Measurements from ENCODE around the gene ARID1B. TPM values are rescaled to one million over a fixed set of nuclear protein-coding genes. Genes with fewer than 3 reads are reported as not detected.

Gene ARID1B
- total RNA-seq, 2 donors from 2014 or later, result 79.3 to 84.6 TPM

DNA sequence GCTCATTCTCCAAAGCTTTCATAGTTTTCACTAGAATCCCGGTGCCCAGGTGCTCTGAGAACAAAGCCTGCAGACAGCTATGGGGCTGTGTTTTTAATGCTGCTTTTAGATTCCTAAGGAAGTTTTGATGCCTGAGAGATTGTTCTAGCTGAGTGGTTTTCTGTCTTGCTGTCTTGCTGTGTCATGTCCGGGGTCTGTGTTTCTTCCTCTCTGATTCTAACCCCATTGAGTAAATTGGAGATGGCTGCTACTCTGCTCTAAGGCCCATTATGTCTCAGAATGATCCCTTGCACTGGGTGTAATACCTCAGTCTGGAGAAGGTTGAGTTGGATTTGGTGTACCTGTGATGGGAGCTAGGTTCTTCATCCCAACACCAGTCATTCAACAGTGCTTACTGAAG lies 63.4 kb downstream of the ARID1B start:
- intact Hi-C loops (cut with DNase I), result no loop called here
- DNase-seq (ENCODE audit: low spot score), result no peak

DNA sequence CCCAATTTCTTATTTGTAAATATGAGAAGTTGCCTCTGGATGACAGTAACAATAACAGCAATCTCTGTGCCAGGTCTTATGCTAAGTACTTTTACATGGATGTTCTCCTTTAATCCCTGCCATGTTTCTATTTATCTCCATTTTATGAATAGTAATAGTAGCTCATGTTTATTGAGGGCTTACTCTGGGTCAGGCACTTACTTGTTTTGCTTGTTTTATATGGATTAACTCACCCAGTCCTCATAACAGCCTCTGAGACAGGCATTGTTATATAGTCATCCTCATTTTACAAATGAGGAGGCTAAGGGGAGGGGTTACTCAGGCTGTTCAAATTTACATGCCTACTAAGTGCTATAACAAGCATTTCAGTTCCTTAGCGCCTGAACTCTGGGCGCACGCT lies 64.3 kb downstream of the ARID1B start:
- no peak for DNase-seq (ENCODE audit: low spot score)
- intact Hi-C loops (cut with DNase I), result no loop called here

DNA sequence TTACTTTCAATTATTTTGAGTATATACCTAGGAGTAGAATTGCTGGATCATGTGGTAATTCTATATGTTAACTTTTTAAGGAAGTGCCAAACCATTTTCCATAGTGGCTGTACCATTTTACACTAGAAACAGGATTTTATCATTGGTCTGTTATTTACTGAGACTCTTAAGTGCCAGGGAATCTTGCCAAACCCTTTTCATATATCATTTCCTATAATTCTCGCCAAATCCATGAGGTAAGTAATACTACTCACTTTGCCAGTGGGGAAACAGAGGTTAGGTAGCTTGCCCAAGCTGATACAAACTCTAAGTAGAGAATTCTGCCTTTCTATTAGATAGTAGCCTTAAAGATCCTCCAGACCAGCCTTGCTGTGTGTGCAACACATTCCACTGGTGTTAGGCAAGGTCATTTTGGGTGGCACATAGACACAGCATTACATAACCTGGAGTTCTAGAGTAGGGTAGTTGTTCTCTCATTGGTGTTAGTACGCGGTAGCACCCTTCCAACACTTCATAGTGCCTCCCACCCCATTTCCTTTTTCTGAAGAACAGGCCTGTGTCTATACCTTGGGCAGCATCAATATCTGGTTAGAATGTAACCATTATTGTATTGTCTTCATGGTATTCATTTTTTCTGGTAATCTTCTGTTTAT lies 65.5 kb downstream of the ARID1B start:
- intact Hi-C loops (cut with DNase I), result no loop called here
- no peak for DNase-seq (ENCODE audit: low spot score)

DNA sequence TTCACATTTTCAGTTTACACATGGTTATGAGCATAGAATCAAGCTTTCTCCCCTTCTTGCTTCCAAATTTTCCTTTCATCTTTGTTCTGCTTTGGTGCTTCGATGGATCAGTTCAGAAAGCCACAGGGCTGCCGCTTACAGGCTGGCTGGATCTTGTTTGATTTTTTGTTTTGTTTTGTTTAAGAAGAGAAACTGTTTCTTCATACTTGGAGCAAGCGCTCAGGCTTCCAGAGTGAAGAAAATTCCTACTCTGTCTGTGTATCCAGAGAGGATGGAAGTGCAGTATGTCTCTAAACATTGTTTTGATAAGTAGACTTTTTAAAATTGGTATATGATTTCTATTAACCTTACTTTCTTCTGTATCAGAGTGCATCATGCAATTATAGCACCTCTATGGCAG lies 66.9 kb downstream of the ARID1B start:
- intact Hi-C loops (cut with DNase I), result no loop called here
- DNase-seq (ENCODE audit: low spot score), result no peak

DNA sequence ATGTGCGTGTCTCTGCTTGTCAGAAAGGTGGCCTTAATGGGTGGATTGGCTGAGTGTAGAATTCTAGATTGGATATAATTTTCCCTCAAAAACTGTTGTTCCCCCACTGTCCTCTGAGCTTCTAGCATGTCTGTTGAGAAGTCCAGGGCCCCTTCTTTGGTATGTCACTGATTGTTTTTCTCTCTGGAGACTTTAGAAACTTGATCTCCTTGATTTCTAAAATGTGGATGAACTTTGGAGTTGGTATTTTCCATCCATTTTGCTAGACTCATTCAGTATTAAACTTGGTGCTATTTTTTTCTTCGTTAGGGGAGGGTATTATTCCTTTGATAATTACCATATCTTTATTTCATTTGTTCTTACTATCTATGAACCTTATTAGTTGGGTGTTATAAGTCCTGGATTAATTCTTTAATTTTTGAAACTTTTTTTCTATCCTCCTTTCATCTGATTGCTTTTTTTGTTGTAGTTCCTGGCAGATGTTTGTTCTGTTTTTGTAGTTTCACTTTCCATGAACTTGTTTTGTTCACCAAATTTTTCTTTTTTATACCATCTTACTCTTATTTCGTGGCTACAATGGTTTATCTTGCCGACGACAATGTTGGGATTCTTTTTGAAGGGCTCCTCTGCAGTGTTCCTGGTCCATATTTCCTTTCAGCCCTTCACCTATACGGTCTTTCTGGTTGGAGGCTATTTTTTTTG lies 68.4 kb downstream of the ARID1B start:
- DNase-seq (ENCODE audit: low spot score), result no peak
- intact Hi-C loops (cut with DNase I), result no loop called here

DNA sequence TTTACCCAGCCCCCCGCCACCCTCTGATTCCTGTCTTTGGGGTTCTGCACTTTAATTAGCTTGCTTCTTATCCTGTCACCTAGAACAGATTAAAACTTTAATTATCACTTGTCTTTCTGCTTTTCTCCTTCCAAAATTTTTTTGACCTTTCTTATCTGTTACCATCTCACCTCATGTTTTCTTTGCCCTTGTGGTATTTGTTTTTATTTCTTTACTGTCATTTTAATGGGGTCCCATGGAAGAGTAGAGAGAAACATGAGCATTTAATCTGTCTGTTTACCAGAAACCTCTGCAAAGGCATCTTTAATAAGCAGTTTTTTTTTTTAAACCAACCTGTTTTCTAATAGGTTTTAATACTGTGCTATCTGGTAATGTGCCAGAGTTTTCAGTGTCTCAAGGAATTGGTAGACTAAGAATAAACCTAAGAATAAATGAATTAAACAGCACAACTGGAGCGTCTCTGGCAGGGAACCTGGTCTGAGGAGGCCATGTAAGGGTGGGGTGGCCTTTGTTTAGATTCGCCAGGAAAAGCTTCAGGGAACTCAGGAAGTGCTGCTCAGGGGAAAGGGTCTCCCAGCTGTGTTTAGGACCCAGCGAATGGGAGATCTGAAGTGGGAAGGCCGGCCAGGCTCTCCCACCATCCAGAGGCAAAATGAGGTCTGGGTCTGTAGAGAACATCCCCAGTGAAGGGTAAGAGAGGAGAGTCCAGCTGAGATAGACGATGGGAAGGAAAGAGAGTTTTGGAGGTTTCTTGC lies 69.8 kb downstream of the ARID1B start:
- DNase-seq (ENCODE audit: low spot score), result no peak
- intact Hi-C loops (cut with DNase I), result no loop called here

DNA sequence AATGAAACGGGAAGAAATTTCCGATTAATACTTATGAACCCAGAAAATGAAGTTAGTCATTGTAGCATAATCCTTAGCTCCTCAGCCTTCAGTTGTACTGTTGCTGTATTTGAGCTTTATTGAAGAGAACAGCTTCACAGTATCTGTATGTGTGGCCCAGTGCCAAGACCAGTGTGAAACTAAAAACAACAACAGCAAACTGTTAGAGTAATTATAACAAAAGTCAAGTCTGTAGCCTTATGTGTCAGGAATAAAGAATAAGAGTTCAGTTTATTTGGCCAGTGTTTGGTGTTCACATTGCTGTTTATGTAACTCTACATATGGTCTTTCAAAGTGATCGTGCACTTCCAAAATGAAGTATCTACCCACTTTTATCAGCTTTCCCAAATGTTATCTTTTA lies 70.9 kb downstream of the ARID1B start:
- no peak for DNase-seq (ENCODE audit: low spot score)
- intact Hi-C loops (cut with DNase I), result no loop called here

DNA sequence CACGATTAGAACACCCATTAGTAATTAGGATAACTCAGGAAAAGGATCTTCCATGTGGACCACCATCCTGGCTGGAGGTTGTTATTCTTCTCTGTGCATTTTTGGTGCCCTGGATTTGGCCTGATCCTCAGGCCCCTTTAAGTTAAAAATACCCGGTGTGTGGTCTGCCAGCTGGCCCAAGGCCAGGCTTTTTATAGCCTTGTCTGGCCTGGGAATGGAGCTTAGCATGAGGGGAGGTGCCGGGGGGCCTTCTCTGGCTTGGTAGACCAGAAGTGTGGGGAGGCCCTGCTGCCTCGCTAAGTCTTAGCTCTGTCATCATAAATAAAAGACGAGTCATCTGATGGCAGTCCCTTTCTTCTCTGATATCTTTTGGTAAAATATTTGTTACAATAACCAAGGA lies 71.4 kb downstream of the ARID1B start:
- intact Hi-C loops (cut with DNase I), result no loop called here
- DNase-seq (ENCODE audit: low spot score), result no peak

DNA sequence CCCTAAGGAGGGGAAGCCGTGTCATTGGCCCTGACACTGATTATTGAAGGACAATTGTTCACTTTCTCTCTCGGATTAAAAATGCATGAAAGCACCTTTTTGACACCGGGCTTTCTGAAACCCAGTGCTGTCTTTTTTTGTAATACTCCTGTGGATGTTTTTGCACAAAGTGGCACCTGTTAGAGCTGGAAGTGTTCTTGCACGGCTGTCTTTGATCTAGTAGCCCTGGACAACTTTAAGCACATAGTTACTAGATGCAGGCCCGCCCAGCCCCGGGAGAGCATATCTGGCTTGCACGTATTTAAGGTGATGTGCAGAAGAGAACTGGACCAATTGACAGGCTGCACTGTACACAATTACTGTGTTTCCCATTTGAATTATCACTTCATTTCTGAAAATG lies 72.6 kb downstream of the ARID1B start:
- no peak for DNase-seq (ENCODE audit: low spot score)
- intact Hi-C loops (cut with DNase I), result no loop called here

DNA sequence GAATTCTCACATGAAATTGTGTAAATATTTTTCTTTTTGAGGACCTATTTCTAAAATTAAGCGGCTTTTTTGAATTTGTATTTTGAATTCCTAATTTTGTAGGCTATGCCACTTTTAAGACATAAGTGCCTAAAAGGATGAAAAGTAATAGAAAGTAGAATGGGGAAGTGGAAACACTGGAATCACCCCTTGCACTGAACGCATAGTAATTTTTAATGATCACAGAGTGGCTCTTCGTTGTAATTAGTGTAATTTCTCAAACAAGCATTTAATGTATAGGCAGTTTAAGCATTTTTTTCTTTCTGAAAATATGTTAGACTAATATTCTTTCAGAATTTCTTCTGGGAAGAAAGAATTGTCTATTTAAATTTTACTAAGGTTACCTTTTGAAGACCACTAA lies 73.2 kb downstream of the ARID1B start:
- DNase-seq (ENCODE audit: low spot score), result no peak
- intact Hi-C loops (cut with DNase I), result no loop called here

DNA sequence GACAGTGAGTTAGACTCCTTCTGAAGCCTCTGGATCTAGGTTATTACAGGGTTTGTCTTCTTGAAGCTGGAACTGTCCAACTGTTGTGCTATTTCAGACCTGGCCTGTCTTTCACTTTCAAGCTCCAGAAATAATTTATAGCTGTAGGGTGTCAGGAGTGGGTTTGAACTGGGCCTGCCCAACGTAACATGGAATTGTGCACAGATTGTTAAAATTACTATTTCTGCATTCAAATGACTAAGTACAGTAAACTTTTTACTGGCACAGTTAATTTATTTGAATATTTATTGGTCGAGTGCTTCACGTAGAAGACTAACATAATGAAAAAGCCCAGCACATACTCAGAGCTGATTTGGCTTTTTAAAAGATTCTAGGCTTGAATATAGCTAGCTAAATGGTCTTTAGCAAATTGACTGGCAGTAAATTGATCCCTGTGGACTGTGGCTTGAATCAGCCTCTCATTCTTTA lies 74.3 kb downstream of the ARID1B start:
- intact Hi-C loops (cut with DNase I), result no loop called here
- DNase-seq (ENCODE audit: low spot score), result no peak

DNA sequence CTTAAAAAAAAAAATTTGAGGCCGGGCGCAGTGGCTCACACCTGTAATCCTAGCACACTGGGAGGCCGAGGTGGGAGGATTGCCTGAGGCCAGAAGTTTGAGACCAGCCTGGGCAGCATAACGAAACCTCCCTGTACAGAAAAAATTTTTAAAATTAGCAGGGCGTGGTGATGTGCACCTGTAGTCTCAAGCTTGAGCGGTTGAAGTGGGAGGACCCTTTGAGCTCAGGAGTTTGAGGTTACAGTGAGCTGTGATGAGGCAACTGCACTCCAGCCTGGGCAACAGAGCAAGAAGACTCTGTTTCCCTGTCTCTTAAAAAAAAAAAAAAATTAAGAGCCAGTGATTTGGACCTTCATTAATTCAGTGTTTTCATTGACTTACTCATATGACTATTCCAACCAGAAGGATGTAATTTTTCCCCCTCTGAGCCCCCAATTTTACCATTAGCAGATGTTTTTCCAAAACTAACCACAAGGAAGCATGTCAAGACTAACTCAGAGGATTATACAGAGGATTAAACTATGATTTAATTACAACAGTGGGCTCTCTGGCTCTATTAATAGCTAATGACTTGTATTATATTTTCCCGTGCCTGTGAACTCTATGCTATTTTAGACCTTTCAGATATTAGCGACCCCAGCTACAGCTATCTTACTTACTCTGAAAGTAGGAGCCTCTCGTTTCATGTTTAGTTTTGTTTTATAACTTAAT lies 75.1 kb downstream of the ARID1B start:
- DNase-seq (ENCODE audit: low spot score), result no peak
- intact Hi-C loops (cut with DNase I), result no loop called here

DNA sequence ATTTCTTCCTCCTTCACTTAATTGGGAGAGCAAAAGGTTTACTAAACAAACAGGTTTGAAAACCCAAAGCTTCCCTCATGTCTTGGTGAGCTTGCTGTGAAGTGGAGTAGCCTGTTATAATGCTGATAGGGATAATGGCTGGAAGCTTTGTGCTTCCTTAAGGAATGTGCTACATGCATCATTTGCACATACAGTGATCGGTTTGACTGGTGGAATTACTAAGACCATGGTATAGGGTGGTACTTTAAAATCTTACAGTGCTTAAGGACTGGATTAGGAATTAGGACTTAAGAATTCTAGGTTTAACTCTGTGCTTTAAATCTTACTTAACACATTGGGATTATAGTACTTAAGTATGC lies 75.7 kb downstream of the ARID1B start:
- intact Hi-C loops (cut with DNase I), result no loop called here
- no peak for DNase-seq (ENCODE audit: low spot score)

DNA sequence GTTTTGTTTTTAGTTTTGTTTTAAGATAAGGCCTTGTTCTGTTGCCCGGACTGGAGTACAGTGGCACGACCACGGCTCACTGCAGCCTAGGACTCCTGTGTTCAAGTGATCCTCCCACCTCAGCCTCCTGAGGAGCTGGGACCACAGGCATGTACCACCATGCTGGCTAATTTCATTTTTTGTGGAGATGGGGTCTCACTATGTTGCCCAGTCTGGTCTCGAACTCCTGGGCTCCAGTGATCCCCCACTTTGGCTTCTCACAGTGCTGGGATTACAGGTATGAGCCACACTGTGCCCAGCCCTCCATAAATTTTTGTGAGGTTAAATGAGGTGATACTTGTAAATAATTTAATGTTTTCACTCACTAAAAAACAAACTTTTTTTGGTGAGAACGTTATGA lies 76.6 kb downstream of the ARID1B start:
- intact Hi-C loops (cut with DNase I), result no loop called here
- no peak for DNase-seq (ENCODE audit: low spot score)

DNA sequence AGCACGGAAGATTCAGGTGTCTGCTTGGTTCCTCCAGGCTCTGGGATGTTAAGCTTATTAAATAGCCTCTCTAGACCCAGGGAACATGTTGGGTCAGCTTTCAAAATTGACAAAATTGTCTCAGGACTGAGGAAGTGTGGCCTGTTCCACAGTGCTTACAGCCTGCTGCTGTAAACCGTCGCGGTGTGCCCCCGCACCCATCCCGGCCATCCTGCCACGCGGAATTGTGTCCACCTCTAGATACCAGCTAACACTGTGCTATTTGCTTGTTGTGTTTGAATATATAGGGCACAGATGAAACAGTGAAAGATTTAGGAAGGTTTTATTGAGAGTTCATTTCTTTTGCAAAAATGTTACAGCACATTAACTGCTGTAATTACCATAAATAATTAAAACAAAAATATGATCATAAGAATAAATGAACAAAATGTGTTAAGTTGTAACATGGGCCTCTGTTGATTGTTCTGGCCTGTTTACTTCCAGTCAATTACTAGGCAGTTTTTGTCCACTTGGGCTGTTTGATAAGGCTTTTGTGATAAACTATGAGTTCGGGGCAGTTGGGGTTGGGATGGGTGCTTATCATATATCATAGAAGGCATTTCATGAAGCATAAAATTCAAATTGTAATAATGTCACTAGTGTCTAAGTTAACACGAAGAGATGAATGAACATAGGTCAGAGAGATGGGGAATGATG lies 77.4 kb downstream of the ARID1B start:
- intact Hi-C loops (cut with DNase I), result no loop called here
- DNase-seq (ENCODE audit: low spot score), result no peak

DNA sequence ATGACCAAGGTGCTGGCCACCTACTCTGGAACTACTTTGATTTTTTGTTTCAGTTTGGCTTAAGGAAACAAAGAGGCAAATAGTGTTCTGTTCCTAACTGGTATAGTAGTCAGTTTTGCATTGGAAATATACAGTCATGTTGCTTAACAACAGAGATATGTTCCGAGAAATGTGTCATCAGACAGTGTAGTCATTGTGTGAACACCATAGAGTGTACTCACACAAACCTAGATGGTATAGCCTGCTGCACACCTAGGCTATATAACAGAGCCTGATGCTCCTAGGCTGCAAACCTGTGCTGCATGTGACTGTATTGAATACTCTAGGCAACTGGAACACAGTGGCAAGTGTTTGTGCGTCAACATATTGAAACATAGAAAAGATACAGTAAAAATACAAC lies 80.4 kb downstream of the ARID1B start:
- no peak for DNase-seq (ENCODE audit: low spot score)
- intact Hi-C loops (cut with DNase I), result no loop called here

DNA sequence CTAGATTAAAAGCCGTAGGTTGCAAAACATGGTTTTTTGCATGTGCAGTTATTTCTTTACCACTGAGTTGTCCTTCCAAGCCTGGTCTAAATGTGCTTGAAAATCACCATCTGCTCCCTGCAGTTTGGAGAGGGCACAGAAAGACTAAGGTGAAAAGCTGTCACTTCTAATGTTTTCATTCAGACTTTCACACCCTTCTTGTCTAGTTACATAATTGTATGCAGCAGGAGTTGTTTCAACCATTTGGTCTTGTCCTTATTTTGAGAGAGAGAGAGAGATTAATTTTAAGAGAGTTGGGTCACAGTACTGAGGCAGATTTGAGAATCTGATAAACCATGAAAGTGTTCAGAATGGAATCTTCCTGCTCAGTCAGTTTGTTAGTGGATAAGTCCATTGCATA lies 82.5 kb downstream of the ARID1B start:
- intact Hi-C loops (cut with DNase I), result no loop called here

DNA sequence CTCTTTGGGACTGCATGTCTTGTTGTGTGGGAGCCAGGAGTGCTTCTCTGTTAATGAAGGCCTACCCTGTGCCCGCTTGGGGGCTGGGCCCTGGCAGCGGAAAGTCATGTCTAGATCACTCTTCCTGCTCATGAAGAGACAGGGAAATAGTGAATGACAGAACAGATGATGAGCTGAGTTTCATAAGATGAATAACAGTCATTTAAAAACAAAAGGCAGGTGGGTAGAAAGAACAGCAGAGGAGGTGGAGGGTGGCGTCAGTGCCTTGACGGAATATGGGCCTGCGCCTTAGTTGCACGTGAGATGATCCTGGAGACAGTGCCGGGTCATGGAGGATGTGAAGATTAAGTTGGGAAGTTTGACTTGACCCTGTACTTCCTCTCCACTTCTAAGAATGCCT lies 85.5 kb downstream of the ARID1B start:
- intact Hi-C loops (cut with DNase I), result no loop called here
- DNase-seq (ENCODE audit: low spot score), result no peak

More for the DNA sequence above, 82.5 kb downstream of the ARID1B start:
- DNase-seq (ENCODE audit: low spot score), result no peak

DNA sequence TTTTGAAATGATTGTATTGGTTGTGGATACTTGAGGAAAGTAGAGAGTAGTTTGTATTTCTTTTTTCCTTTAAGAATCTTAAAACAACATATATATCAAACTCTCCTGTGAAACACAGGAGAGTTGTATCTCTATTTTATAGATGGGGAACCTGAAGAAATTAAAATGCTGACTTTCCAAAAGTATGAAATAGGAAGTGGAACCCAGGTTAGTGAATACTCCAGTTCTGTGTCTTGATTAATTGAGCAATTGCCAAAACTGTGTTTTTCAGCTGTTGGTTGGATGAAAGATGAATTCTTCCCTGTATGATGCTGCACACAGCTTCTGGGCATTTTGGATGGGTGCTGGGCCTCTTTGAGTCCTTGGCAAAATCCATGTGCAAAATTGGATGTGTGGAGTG lies 86.3 kb downstream of the ARID1B start:
- intact Hi-C loops (cut with DNase I), result no loop called here
- DNase-seq (ENCODE audit: low spot score), result no peak

DNA sequence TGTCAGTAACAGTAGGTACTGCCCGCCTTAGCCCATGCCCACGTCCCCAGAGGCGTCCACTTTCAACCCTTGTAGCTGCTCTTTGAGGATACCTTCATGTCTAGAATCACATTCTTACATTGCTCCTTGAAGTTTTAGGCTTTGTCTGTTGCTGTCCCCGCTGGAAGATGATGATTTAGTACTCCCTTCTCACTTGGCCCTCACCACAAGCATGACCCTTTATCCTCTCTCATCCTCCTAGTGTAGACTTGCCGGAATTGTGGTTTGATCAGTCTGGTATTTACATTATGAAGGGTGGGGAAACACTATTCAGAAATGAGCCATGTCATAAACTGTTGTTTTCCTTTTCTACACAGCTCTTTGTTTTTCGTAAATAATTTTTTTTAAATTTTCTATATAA lies 87.4 kb downstream of the ARID1B start:
- DNase-seq (ENCODE audit: low spot score), result no peak
- intact Hi-C loops (cut with DNase I), result no loop called here

All from posterior vena cava (tissue), 2 donors.